OCI-LY7 (cell line): ENCODE results near the gene SND1.
A peak's percentile ranks its signal among the peaks of the same experiment; 100 is the strongest.

Experiments used
- EZH2phosphoT487 ChIP-seq: fragments of 200-600 bp; sonication (generic); IDR thresholded peaks from 2 replicates; pipeline ENCODE4 v1.6.1; 2018; ENCODE audit warnings: low read depth, borderline replicate concordance, mild to moderate bottlenecking, mixed run types, antibody characterized with exemption, low read length, moderate library complexity, mixed read lengths
- TF ChIP-seq, protein P1 (sequence below): fragments of 200-600 bp; sonication (generic); conservative IDR thresholded peaks from 2 replicates; pipeline ENCODE4 v1.5.1; 2014; ENCODE audit warnings: mild to moderate bottlenecking, antibody characterized with exemption, low read length, moderate library complexity, mixed read lengths

DNA sequence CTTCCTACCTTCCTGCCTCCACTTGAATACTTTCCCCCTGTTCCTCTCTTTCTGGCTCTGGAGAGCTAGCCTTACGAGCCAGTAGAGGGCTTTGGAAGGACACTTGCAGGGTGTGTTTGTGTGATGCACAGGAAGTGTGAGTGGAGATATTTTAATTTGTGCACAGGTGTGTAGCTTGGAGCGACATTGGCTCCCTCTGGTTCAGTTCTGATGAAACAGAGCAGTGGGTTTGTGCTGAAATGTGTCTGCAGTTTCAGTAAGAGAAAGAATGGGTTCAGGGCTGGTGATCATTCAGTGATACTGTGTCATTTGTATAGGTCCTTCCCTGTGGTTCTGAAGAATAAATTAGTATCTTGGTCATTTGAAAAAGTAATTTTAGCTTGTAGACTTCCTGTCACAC, 86.9 kb downstream of the SND1 start:
- TF ChIP-seq, protein P1, sequence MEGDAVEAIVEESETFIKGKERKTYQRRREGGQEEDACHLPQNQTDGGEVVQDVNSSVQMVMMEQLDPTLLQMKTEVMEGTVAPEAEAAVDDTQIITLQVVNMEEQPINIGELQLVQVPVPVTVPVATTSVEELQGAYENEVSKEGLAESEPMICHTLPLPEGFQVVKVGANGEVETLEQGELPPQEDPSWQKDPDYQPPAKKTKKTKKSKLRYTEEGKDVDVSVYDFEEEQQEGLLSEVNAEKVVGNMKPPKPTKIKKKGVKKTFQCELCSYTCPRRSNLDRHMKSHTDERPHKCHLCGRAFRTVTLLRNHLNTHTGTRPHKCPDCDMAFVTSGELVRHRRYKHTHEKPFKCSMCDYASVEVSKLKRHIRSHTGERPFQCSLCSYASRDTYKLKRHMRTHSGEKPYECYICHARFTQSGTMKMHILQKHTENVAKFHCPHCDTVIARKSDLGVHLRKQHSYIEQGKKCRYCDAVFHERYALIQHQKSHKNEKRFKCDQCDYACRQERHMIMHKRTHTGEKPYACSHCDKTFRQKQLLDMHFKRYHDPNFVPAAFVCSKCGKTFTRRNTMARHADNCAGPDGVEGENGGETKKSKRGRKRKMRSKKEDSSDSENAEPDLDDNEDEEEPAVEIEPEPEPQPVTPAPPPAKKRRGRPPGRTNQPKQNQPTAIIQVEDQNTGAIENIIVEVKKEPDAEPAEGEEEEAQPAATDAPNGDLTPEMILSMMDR = 0 out of 2 replicates have a peak, but pooled peaks have one; percentile 22
- no peak for TF ChIP-seq EZH2phosphoT487
